NB4 (cell line): ENCODE measurements around the gene SNHG17.

ENCODE experiments used
- MYC ChIP-seq: IDR thresholded peaks from 2 replicates; pipeline ENCODE4 v1.6.1; 2011; ENCODE audit warnings: low read depth, low read length
- POLR2A ChIP-seq: IDR thresholded peaks from 2 replicates; pipeline ENCODE4 v1.6.1; 2011; ENCODE audit warnings: mild to moderate bottlenecking; ENCODE audit not compliant: insufficient read length; ENCODE audit errors: extremely low read depth
- TF ChIP-seq, protein P1 (sequence below): IDR thresholded peaks from one replicate; pipeline ENCODE4 v1.5.1; 2012; ENCODE audit warnings: low read depth, low read length
- TF ChIP-seq, protein P2 (sequence below): IDR thresholded peaks from 2 replicates; pipeline ENCODE4 v1.6.1; 2011; ENCODE audit warnings: low read depth, low read length

- TF ChIP-seq, protein P1, sequence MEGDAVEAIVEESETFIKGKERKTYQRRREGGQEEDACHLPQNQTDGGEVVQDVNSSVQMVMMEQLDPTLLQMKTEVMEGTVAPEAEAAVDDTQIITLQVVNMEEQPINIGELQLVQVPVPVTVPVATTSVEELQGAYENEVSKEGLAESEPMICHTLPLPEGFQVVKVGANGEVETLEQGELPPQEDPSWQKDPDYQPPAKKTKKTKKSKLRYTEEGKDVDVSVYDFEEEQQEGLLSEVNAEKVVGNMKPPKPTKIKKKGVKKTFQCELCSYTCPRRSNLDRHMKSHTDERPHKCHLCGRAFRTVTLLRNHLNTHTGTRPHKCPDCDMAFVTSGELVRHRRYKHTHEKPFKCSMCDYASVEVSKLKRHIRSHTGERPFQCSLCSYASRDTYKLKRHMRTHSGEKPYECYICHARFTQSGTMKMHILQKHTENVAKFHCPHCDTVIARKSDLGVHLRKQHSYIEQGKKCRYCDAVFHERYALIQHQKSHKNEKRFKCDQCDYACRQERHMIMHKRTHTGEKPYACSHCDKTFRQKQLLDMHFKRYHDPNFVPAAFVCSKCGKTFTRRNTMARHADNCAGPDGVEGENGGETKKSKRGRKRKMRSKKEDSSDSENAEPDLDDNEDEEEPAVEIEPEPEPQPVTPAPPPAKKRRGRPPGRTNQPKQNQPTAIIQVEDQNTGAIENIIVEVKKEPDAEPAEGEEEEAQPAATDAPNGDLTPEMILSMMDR, result no peak
- TF ChIP-seq POLR2A (no peak), MYC (no peak)
- TF ChIP-seq, protein P2, sequence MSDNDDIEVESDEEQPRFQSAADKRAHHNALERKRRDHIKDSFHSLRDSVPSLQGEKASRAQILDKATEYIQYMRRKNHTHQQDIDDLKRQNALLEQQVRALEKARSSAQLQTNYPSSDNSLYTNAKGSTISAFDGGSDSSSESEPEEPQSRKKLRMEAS, result no peak
Measured at GRCh38 chr20:38429301-38429700, 5.8 kb downstream of the SNHG17 start.
